ENCODE measurements around the gene AHDC1.

DNA sequence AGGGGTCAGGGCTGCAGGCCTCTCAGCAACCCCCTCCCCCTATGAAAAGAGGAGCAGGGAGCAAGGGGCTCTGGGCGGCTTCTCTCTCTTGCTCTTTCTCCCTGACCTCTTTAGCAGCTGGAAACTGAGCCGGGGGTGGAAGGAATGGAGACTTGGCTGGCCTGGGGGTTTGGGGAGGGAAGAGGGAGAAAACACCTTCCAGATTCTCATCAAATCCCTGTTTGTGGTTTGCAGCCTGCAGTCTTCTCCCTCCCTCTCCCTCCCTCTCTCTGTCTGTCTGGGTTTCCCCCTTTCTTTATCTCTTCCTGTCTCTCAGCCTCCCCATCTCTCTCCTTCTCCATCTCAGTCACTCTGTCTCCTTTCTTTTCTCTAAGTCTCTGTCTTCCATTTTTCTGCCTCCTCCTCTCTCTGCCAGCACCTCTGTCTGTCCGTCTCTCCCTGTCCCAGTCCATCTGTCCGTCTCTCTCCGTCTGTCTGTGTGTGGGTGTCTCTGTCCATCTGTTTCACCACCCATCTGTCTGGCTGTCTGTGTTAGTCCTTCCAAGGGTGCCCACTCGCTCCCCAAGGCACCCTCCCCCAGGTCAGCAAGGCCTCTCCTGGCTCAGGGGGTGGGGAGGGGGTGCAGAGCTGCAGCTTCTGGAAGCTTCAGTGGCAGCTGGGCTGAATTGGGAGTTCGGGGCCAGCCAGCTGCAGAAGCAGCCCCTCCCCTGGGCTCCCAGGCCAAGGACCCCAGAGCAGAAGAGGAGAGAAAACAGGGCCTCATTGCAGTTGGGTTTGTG is 6.2 kb downstream of the AHDC1 start:
- TF ChIP-seq, protein P1, sequence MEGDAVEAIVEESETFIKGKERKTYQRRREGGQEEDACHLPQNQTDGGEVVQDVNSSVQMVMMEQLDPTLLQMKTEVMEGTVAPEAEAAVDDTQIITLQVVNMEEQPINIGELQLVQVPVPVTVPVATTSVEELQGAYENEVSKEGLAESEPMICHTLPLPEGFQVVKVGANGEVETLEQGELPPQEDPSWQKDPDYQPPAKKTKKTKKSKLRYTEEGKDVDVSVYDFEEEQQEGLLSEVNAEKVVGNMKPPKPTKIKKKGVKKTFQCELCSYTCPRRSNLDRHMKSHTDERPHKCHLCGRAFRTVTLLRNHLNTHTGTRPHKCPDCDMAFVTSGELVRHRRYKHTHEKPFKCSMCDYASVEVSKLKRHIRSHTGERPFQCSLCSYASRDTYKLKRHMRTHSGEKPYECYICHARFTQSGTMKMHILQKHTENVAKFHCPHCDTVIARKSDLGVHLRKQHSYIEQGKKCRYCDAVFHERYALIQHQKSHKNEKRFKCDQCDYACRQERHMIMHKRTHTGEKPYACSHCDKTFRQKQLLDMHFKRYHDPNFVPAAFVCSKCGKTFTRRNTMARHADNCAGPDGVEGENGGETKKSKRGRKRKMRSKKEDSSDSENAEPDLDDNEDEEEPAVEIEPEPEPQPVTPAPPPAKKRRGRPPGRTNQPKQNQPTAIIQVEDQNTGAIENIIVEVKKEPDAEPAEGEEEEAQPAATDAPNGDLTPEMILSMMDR (IDR thresholded peaks at IDR 0.05): no peak
- TF ChIP-seq EZH2phosphoT487 (IDR thresholded peaks at IDR 0.05): no peak

All from neural progenitor cell (in vitro differentiated cells).